ENCODE results near the gene CCDC187. TPM values are rescaled to one million over a fixed set of nuclear protein-coding genes. Genes with fewer than 3 reads are reported as not detected.
A peak's percentile ranks its signal among the peaks of the same experiment; 100 is the strongest.

The CCDC187 gene
- polyA plus RNA-seq, 3 donors = not detected

DNA sequence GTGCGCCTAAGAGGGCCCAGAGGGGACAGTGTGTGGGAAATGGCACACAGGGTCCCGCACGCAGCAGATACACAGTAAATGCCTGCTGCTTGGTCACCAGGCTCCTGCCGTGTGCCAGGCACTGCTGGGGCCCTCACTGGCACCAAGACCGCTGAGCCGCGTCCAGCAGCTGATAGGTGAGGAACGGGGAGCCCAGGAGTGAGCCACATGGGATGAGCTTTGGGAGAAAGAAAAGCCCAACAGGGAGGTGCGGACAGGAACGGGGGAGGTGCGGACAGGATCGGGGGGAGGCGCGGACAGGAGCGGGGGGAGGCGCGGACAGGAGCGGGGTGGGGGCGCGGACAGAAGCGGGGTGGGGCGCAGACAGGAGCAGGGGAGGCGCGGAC is 40.0 kb upstream of the CCDC187 start:
- 95% methylated on average over 16 of the region's 24 CpGs for WGBS (ENCODE audit: insufficient coverage)
- DNase-seq = no peak

DNA sequence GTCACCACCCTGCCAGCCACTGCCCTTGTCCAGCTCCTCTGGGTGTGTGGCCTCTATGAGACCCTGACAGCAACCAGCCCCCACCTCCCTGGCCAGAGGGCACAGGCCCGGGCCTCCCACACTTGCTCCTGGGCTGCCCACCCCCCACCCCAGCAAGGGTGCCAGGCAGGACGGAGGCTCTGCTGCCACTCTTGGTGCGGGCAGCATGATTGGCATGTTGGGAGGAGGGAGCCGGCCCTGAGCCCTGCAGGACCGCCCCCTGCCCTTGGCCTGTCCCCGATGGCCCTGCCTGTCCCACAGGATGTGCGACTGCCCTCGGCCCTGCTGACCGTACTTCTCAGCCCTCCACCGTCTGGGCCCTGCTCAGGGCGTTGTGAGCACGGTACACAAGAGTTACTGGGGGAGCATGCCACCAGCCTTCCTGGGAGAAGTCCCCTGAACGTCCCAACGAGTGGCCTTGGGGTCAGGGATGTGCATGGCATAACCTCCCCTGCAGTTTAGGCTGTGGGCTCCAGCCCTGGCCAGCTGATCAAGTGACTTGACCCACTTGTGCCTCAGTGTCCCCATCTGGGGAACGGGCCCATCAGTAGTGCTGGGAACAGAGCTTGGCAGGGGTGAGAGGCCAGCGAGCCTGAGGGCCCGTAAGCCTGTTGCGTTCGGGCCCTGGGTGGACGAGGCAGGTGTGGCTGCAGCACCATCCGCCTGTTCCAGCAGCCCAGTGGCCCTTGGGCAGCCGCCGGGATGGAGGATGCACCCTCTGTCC is 39.4 kb upstream of the CCDC187 start:
- Histone ChIP-seq H3K4me1 (ENCODE audit: control insufficient read depth in 1 of 2, insufficient read depth in 2 of 2, low read length in 2 of 2) (peaks cover 10 to 12% of the 10 kb centered on the region in 2 donors), H3K27me3 (ENCODE audit: control insufficient read depth in 2 of 2, insufficient read depth in 2 of 2, low read length in 2 of 2) (no peaks in the 10 kb centered on the region), H3K36me3 (replicated peaks in 1 of 2; ENCODE audit: control insufficient read depth in 1 of 2, insufficient read depth in 2 of 2, low read length in 2 of 2) (no peaks in the 10 kb centered on the region), H2AFZ (ENCODE audit: insufficient read depth, low read depth, low read length, poor library complexity, severe bottlenecking) (peak overlapping the region; percentile 89), H3K4me3 (replicated peaks in 1 of 3; ENCODE audit: low read depth in 2 of 3, low read length in 3 of 3) (peak overlapping the region in 1 of 3 experiments; percentile 78), H3K9me3 (replicated peaks in 1 of 2; ENCODE audit: control insufficient read depth in 1 of 2, insufficient read depth in 1 of 2, low read length in 2 of 2) (no peaks in the 10 kb centered on the region), H3K4me2 (replicated peaks; ENCODE audit: extremely low read depth, low read length, poor library complexity, severe bottlenecking) (peak overlapping the region; percentile 84), H3K27ac (ENCODE audit: low read depth in 1 of 2, low read length in 2 of 2) (no peak overlapping the region), H4K20me1 (ENCODE audit: insufficient read depth, low read length) (no peaks in the 10 kb centered on the region), H3K79me2 (ENCODE audit: insufficient read depth, low read length) (no peaks in the 10 kb centered on the region), H3K9ac (ENCODE audit: insufficient read depth, low read length, poor library complexity, severe bottlenecking) (no peak overlapping the region)
- Mint-ChIP-seq H3K27me3 (ENCODE audit: low read depth in 3 of 3) (no peaks in the 10 kb centered on the region), H3K27ac (peak overlapping the region in 2 of 7 donors; percentile 9 to 54), H3K4me1 (peaks cover 2% of the 10 kb centered on the region), H3K4me3 (peak overlapping the region in 1 of 2 donors; percentile 79), H3K36me3 (no peaks in the 10 kb centered on the region), H3K9me3 (no peaks in the 10 kb centered on the region)
- no peak for DNase-seq
- no peak for TF ChIP-seq CTCF (IDR thresholded peaks at IDR 0.05)
- intact Hi-C loops (cut with micrococcal nuclease) = no loop called here
- 89% methylated on average over 21 of the region's 23 CpGs for WGBS (ENCODE audit: insufficient coverage)

More for the DNA sequence above, 40.0 kb upstream of the CCDC187 start:
- Histone ChIP-seq H3K79me2 (ENCODE audit: insufficient read depth, low read length) (no peaks in the 10 kb centered on the region), H3K36me3 (replicated peaks in 1 of 2; ENCODE audit: control insufficient read depth in 1 of 2, insufficient read depth in 2 of 2, low read length in 2 of 2) (no peaks in the 10 kb centered on the region), H3K27ac (ENCODE audit: low read depth in 1 of 2, low read length in 2 of 2) (no peak overlapping the region), H3K9ac (ENCODE audit: insufficient read depth, low read length, poor library complexity, severe bottlenecking) (no peak overlapping the region), H3K9me3 (replicated peaks in 1 of 2; ENCODE audit: control insufficient read depth in 1 of 2, insufficient read depth in 1 of 2, low read length in 2 of 2) (no peaks in the 10 kb centered on the region), H3K4me3 (replicated peaks in 1 of 3; ENCODE audit: low read depth in 2 of 3, low read length in 3 of 3) (no peak overlapping the region), H3K4me2 (replicated peaks; ENCODE audit: extremely low read depth, low read length, poor library complexity, severe bottlenecking) (no peak overlapping the region), H3K27me3 (ENCODE audit: control insufficient read depth in 2 of 2, insufficient read depth in 2 of 2, low read length in 2 of 2) (no peaks in the 10 kb centered on the region), H4K20me1 (ENCODE audit: insufficient read depth, low read length) (no peaks in the 10 kb centered on the region), H3K4me1 (ENCODE audit: control insufficient read depth in 1 of 2, insufficient read depth in 2 of 2, low read length in 2 of 2) (peaks cover 10 to 12% of the 10 kb centered on the region in 2 donors), H2AFZ (ENCODE audit: insufficient read depth, low read depth, low read length, poor library complexity, severe bottlenecking) (no peak overlapping the region)
- TF ChIP-seq CTCF (IDR thresholded peaks at IDR 0.05) = no peak
- no peaks in the 10 kb centered on the region for H3K9me3 Mint-ChIP-seq
- H3K27me3 Mint-ChIP-seq (ENCODE audit: low read depth in 3 of 3) = no peaks in the 10 kb centered on the region
- no peak overlapping the region for H3K27ac Mint-ChIP-seq
- H3K4me3 Mint-ChIP-seq = no peak overlapping the region
- peaks cover 2% of the 10 kb centered on the region for H3K4me1 Mint-ChIP-seq
- intact Hi-C loops (cut with micrococcal nuclease) = no loop called here
- no peaks in the 10 kb centered on the region for H3K36me3 Mint-ChIP-seq
